A549 (cell line): ENCODE measurements around the gene AKAP8L. TPM values are rescaled to one million over a fixed set of nuclear protein-coding genes. Genes with fewer than 3 reads are reported as not detected.

Experiments used
- ATAC-seq, 2 experiments: fragments of 200-7000 bp in 1 of 2; fragments of >200 bp in 1 of 2; cut with Nextera tagmentation in 1 of 2; cut with Tn5 transposase in 1 of 2; 3 replicates each; pipeline versions ENCODE4 v1.8.0 to v1.9.1; 2018 to 2020; ENCODE audit warnings: mild to moderate bottlenecking in 1 of 2, moderate library complexity in 1 of 2
- CTCF ChIA-PET: fragments of 300-600 bp; sonication (Branson Sonifier 250); formaldehyde crosslinking; extraction: SDS; loops from one replicate; lab custom pipeline; 2021; ENCODE audit warnings: antibody characterized with exemption, inconsistent platforms; lab: Yijun Ruan, JAX
- POLR2A ChIA-PET: fragments of 350-600 bp; formaldehyde crosslinking; extraction: SDS; loops from one replicate; lab custom pipeline; 2021; ENCODE audit warnings: antibody characterized with exemption, inconsistent platforms; lab: Yijun Ruan, JAX
- DNase-seq, 2 experiments: peaks; one replicate each; pipeline versions ENCODE4 v3.0.0 to v3.0.0-alpha.2; 2011 to 2016; ENCODE audit warnings: low read depth in 1 of 2, low spot score in 1 of 2
- FAIRE-seq: peaks from 2 replicates; lab custom pipeline; 2011; peaks lifted over from hg19 to GRCh38; lab: Jason Lieb, UNC
- H3K27ac ChIP-seq, 2 experiments: fragments of >200 bp; sonication (Bioruptor Twin); formaldehyde crosslinking; 3 replicates each; pipeline ENCODE4 v1.5.1; 2016 to 2017
- H3K4me1 ChIP-seq: fragments of >200 bp; sonication (Bioruptor Twin); formaldehyde crosslinking; 3 replicates; pipeline ENCODE4 v1.6.1; 2016
- H3K4me2 ChIP-seq: fragments of >200 bp; sonication (Bioruptor Twin); formaldehyde crosslinking; 3 replicates; pipeline ENCODE4 v1.6.1; 2016
- H3K4me3 ChIP-seq: fragments of >200 bp; sonication (Bioruptor Twin); formaldehyde crosslinking; 3 replicates; pipeline ENCODE4 v1.5.1; 2016
- H3K9me3 ChIP-seq: fragments of >200 bp; sonication (Bioruptor Twin); formaldehyde crosslinking; 3 replicates; pipeline ENCODE4 v1.6.1; 2016
- CEBPB ChIP-seq, 2 experiments: fragments of >200 bp in 1 of 2; sonication (Bioruptor Twin) in 1 of 2; formaldehyde crosslinking in 1 of 2; IDR thresholded peaks; 2 replicates each; pipeline ENCODE4 v1.6.1; 2012 to 2016
- FOSL2 ChIP-seq, 2 experiments: fragments of 450-650 bp in 1 of 2; fragments of >200 bp in 1 of 2; sonication (Bioruptor Twin) in 1 of 2; formaldehyde crosslinking; IDR thresholded peaks; 2 replicates each; pipeline versions ENCODE4 v1.5.0 to v1.6.1; 2016 to 2020; ENCODE audit warnings: mild to moderate bottlenecking in 1 of 2, moderate library complexity in 1 of 2
- MAZ ChIP-seq: fragments of 150-350 bp; IDR thresholded peaks from 2 replicates; pipeline ENCODE4 v1.6.1; 2014; ENCODE audit warnings: antibody characterized with exemption, low read depth, low read length, borderline replicate concordance
- WGBS: methylation state at CpG from one replicate; pipeline ENCODE4 v1.1.6; 2017; ENCODE audit errors: missing lambda C conversion rate; 5-methylcytosine and 5-hydroxymethylcytosine counted together
- polyA plus RNA-seq, 4 experiments: library from polyadenylated mRNA; depleted of rRNA in 3 of 4; stranded (reverse); fragments of >200 nt; fragmentation: RNase III in 1 of 4; extraction: RNeasy Plus Mini Kit Qiagen cat#74134 plus additional on column Dnase treatment in 1 of 4; gene quantifications; 2 replicates in 3 of 4; 3 replicates in 1 of 4; pipeline ENCODE4 v1.2.3, GENCODE V29; 2011 to 2017
- small RNA-seq, 6 experiments: library from RNA; depleted of rRNA; stranded (forward); fragments of <200 nt; gene quantifications; one replicate each; pipeline ENCODE3, GENCODE V24; 2012

AKAP8L gene
- polyA plus RNA-seq, 2 of the 4 experiments (the other 2 are of a cell fraction): 28.4 to 42.9 TPM

GRCh38 chr19:15331419-15332310, 87.1 kb downstream of the AKAP8L start:
- ATAC-seq (peak; percentile 69 to 76), DNase-seq (peak; percentile 36 to 60)
- H3K4me3 ChIP-seq: peak overlapping the region; percentile 85
- TF ChIP-seq CEBPB (IDR thresholded peaks at IDR 0.05) (peak; percentile 73 to 75; a peak in 3 of 4 replicates), FOSL2 (IDR thresholded peaks at IDR 0.05) (no peak), FOSL2 (CRISPR knock-in tag; IDR thresholded peaks at IDR 0.05) (no peak)
- TF ChIP-seq, all 56 proteins: peak for 1
- Histone ChIP-seq H3K4me1 (peaks cover 45% of the 10 kb centered on the region), H3K27ac (peak overlapping the region; percentile 99 to 100), H3K9me3 (no peaks in the 10 kb centered on the region), H3K4me2 (peak overlapping the region; percentile 94)
- FAIRE-seq: no peak
- ChIA-PET CTCF (no interaction called here), POLR2A (interaction anchor here (1.3 kb wide), 1 partner anchor 48 kb away, joined by 3 read pairs; the partner anchor contains the start of gene AKAP8)
- WGBS: 5% methylated on average over 7 of the region's 122 CpGs

- FAIRE-seq: no peak
- peak overlapping the region; percentile 99 to 100 for H3K27ac ChIP-seq
- TF ChIP-seq FOSL2 (IDR thresholded peaks at IDR 0.05): no peak
- TF ChIP-seq FOSL2 (CRISPR knock-in tag; IDR thresholded peaks at IDR 0.05): peak; percentile 45
- no peak for TF ChIP-seq MAZ
- CTCF ChIA-PET: no interaction called here
- H3K9me3 ChIP-seq: no peaks in the 10 kb centered on the region
- POLR2A ChIA-PET: no interaction called here
- peak in 1 of 2 experiments; percentile 78; a peak in 4 of 6 replicates for ATAC-seq
- DNase-seq: peak; percentile 41 to 51
- 6% methylated on average over 17 of the region's 17 CpGs for WGBS
- peaks cover 53% of the 10 kb centered on the region for H3K4me1 ChIP-seq
- peak overlapping the region; percentile 75 for H3K4me2 ChIP-seq
- H3K4me3 ChIP-seq: peak overlapping the region; percentile 85
These were observed 87.9 kb downstream of the AKAP8L start for GRCh38 chr19:15330801-15331418.

Small RNA genes within 50 kb of the gene (small RNA-seq; reads per million reads assigned to genes)
- 0 reads per million in 6 experiments for gene AC005776.1
- gene MIR1470: 0 reads per million in 6 experiments

Other genes with a start within 250 kb of the AKAP8L start
- gene NOTCH3, start 218.0 kb downstream of the AKAP8L start, polyA plus RNA-seq (2011; rRNA removed): 14.7 and 21.3 TPM in 2 replicates
- gene NOTCH3, start 218.0 kb downstream of the AKAP8L start, polyA plus RNA-seq (2017; fragmentation: RNase III; extraction: RNeasy Plus Mini Kit Qiagen cat#74134 plus additional on column Dnase treatment): 6.4 to 9.5 TPM (median 6.9 TPM) in 3 replicates
- gene EPHX3, start 186.5 kb downstream of the AKAP8L start, polyA plus RNA-seq (2011; rRNA removed): 0.12 and 0.29 TPM in 2 replicates
- gene EPHX3, start 186.5 kb downstream of the AKAP8L start, polyA plus RNA-seq (2017; fragmentation: RNase III; extraction: RNeasy Plus Mini Kit Qiagen cat#74134 plus additional on column Dnase treatment): 0.05 to 0.08 TPM (median 0.08 TPM) in 3 replicates
- gene BRD4, start 86.4 kb downstream of the AKAP8L start, polyA plus RNA-seq (2011; rRNA removed): 8.3 and 11.8 TPM in 2 replicates
- gene BRD4, start 86.4 kb downstream of the AKAP8L start, polyA plus RNA-seq (2017; fragmentation: RNase III; extraction: RNeasy Plus Mini Kit Qiagen cat#74134 plus additional on column Dnase treatment): 22.5 to 23.3 TPM (median 23.1 TPM) in 3 replicates
- 13.5 and 16.2 TPM in 2 replicates for gene AKAP8, start 39.2 kb downstream of the AKAP8L start, polyA plus RNA-seq (2011; rRNA removed)
- gene AKAP8, start 39.2 kb downstream of the AKAP8L start, polyA plus RNA-seq (2017; fragmentation: RNase III; extraction: RNeasy Plus Mini Kit Qiagen cat#74134 plus additional on column Dnase treatment): 16.2 to 17.7 TPM (median 17.3 TPM) in 3 replicates
- 3.7 and 4.6 TPM in 2 replicates for gene WIZ, start 31.0 kb upstream of the AKAP8L start, polyA plus RNA-seq (2011; rRNA removed)
- 13.4 to 16.5 TPM (median 15.1 TPM) in 3 replicates for gene WIZ, start 31.0 kb upstream of the AKAP8L start, polyA plus RNA-seq (2017; fragmentation: RNase III; extraction: RNeasy Plus Mini Kit Qiagen cat#74134 plus additional on column Dnase treatment)
- gene RASAL3, start 45.6 kb upstream of the AKAP8L start, polyA plus RNA-seq (2011; rRNA removed): 0.03 TPM in 1 of 2 replicates, not detected in the other
- gene RASAL3, start 45.6 kb upstream of the AKAP8L start, polyA plus RNA-seq (2017; fragmentation: RNase III; extraction: RNeasy Plus Mini Kit Qiagen cat#74134 plus additional on column Dnase treatment): not detected in 3 replicates
- not detected in 2 replicates for gene PGLYRP2, start 60.5 kb upstream of the AKAP8L start, polyA plus RNA-seq (2011; rRNA removed)
- gene PGLYRP2, start 60.5 kb upstream of the AKAP8L start, polyA plus RNA-seq (2017; fragmentation: RNase III; extraction: RNeasy Plus Mini Kit Qiagen cat#74134 plus additional on column Dnase treatment): not detected in 3 replicates
- not detected in 2 replicates for gene CYP4F22, start 89.5 kb upstream of the AKAP8L start, polyA plus RNA-seq (2011; rRNA removed)
- gene CYP4F22, start 89.5 kb upstream of the AKAP8L start, polyA plus RNA-seq (2017; fragmentation: RNase III; extraction: RNeasy Plus Mini Kit Qiagen cat#74134 plus additional on column Dnase treatment): 0.05 TPM in 1 of 3 replicates, not detected in the others
- not detected in 2 replicates for gene CYP4F8, start 196.2 kb upstream of the AKAP8L start, polyA plus RNA-seq (2011; rRNA removed)
- gene CYP4F8, start 196.2 kb upstream of the AKAP8L start, polyA plus RNA-seq (2017; fragmentation: RNase III; extraction: RNeasy Plus Mini Kit Qiagen cat#74134 plus additional on column Dnase treatment): not detected in 3 replicates
- 32.2 and 33.2 TPM in 2 replicates for gene CYP4F3, start 221.9 kb upstream of the AKAP8L start, polyA plus RNA-seq (2011; rRNA removed)
- gene CYP4F3, start 221.9 kb upstream of the AKAP8L start, polyA plus RNA-seq (2017; fragmentation: RNase III; extraction: RNeasy Plus Mini Kit Qiagen cat#74134 plus additional on column Dnase treatment): 7.1 to 10.4 TPM (median 8.9 TPM) in 3 replicates